GM19452 (cell line): ENCODE results near the gene KLHL33.

Experiments
- ATAC-seq: cut with Tn5 transposase; IDR thresholded peaks from one replicate; pipeline ENCODE4 v1.9.1; 2021; ENCODE audit not compliant: unreplicated experiment

The KLHL33 gene

GRCh38 chr14:20435582-20436362 is at the start of gene KLHL33:
Gene KLHL33 (minus strand): TSS chr14:20436166. CDS start chr14:20435811, 355 bp downstream.
- ATAC-seq: no peak

GRCh38 chr14:20482382-20482781 is 46.4 kb upstream of the KLHL33 start:
- no peak for ATAC-seq

- ATAC-seq: no peak
Measured at GRCh38 chr14:20478894-20479293, 42.9 kb upstream of the KLHL33 start.

- ATAC-seq: no peak
Measured at GRCh38 chr14:20477211-20477876, 41.4 kb upstream of the KLHL33 start.

- ATAC-seq: no peak
Measured at GRCh38 chr14:20476776-20477175, 40.8 kb upstream of the KLHL33 start.

GRCh38 chr14:20472536-20473169 is 36.7 kb upstream of the KLHL33 start:
- no peak for ATAC-seq

GRCh38 chr14:20470603-20470901 is 34.6 kb upstream of the KLHL33 start:
- ATAC-seq: no peak

GRCh38 chr14:20469890-20470602 is 34.1 kb upstream of the KLHL33 start:
- peak; percentile 36 for ATAC-seq

GRCh38 chr14:20469242-20469889 is 33.4 kb upstream of the KLHL33 start, which contains the start of gene PNP:
Gene PNP (plus strand): TSS chr14:20469406. CDS start chr14:20469525, 119 bp downstream.
- peak; percentile 89 for ATAC-seq

GRCh38 chr14:20468764-20469241 is 32.8 kb upstream of the KLHL33 start:
- peak; percentile 12 for ATAC-seq

GRCh38 chr14:20461225-20462141 is 25.5 kb upstream of the KLHL33 start, which contains the start of gene PIP4P1:
Gene PIP4P1 (minus strand): TSS chr14:20461434. CDS start chr14:20461325, 109 bp downstream.
- ATAC-seq: peak; percentile 95

- ATAC-seq: no peak
Measured at GRCh38 chr14:20460458-20461224, 24.7 kb upstream of the KLHL33 start.

GRCh38 chr14:20458031-20458789 is 22.2 kb upstream of the KLHL33 start:
- no peak for ATAC-seq

GRCh38 chr14:20456971-20457370 is 21.0 kb upstream of the KLHL33 start:
- ATAC-seq: no peak

- peak; percentile 48 for ATAC-seq
Measured at GRCh38 chr14:20455355-20456300, 19.7 kb upstream of the KLHL33 start.

GRCh38 chr14:20454516-20455354 is 18.8 kb upstream of the KLHL33 start, which contains the start of the genes APEX1 and OSGEP:
Gene APEX1 (plus strand): TSS chr14:20455226. CDS start chr14:20455646, 420 bp downstream.
Gene OSGEP (minus strand): TSS chr14:20454812. CDS start chr14:20454683, 129 bp downstream.
- peak; percentile 86 for ATAC-seq
